Measurements from ENCODE around the gene NDUFV2.

Gene NDUFV2

GRCh38 chr18:9123520-9123919 lies 21.0 kb downstream of the NDUFV2 start:
- no peak for DNase-seq

GRCh38 chr18:9124824-9125223 lies 22.3 kb downstream of the NDUFV2 start:
- no peak for DNase-seq

- no peak for DNase-seq
These were observed 23.8 kb downstream of the NDUFV2 start for GRCh38 chr18:9126337-9126736.

GRCh38 chr18:9130195-9130594 lies 27.7 kb downstream of the NDUFV2 start:
- no peak for DNase-seq

GRCh38 chr18:9130806-9131205 lies 28.3 kb downstream of the NDUFV2 start:
- DNase-seq = no peak

GRCh38 chr18:9132628-9133027 lies 30.1 kb downstream of the NDUFV2 start:
- no peak for DNase-seq

GRCh38 chr18:9133225-9133624 lies 30.7 kb downstream of the NDUFV2 start:
- no peak for DNase-seq

- DNase-seq = no peak
These were observed 32.8 kb downstream of the NDUFV2 start for GRCh38 chr18:9135081-9135911.

GRCh38 chr18:9135912-9136314 lies 33.4 kb downstream of the NDUFV2 start:
- no peak for DNase-seq

- DNase-seq = peak; percentile 99
These were observed 34.0 kb downstream of the NDUFV2 start, which contains the start of gene ANKRD12 for GRCh38 chr18:9136315-9137155. Gene ANKRD12 (plus strand): TSS chr18:9136781. CDS start chr18:9182433, 45,652 bp downstream.

- peak; percentile 80 to 82 for DNase-seq
These were observed 34.9 kb downstream of the NDUFV2 start for GRCh38 chr18:9137168-9138066.

GRCh38 chr18:9139400-9140039 lies 37.0 kb downstream of the NDUFV2 start:
- DNase-seq = no peak

GRCh38 chr18:9140381-9140780 lies 37.9 kb downstream of the NDUFV2 start:
- DNase-seq = no peak

- no peak for DNase-seq
These were observed 38.5 kb downstream of the NDUFV2 start for GRCh38 chr18:9140984-9141383.

GRCh38 chr18:9146224-9146623 lies 43.7 kb downstream of the NDUFV2 start:
- no peak for DNase-seq

GRCh38 chr18:9147440-9148202 lies 45.1 kb downstream of the NDUFV2 start:
- peak; percentile 54 to 74 for DNase-seq

- no peak for DNase-seq
These were observed 45.7 kb downstream of the NDUFV2 start for GRCh38 chr18:9148203-9148552.

- DNase-seq = no peak
These were observed 47.6 kb downstream of the NDUFV2 start for GRCh38 chr18:9150121-9150520.

- DNase-seq = no peak
These were observed 50.8 kb downstream of the NDUFV2 start for GRCh38 chr18:9153256-9153655.

GRCh38 chr18:9156604-9157249 lies 54.2 kb downstream of the NDUFV2 start:
- no peak for DNase-seq

- DNase-seq = no peak
These were observed 55.3 kb downstream of the NDUFV2 start for GRCh38 chr18:9157806-9158205.

Measured in CD4-positive, alpha-beta T cell treated with Interleukin-1 beta for 1 hour (primary cell).